K562 treated with DMSO at 1 percent for 48 hours (cell line): ENCODE results near the gene WNT16. TPM values are rescaled to one million over a fixed set of nuclear protein-coding genes. Genes with fewer than 3 reads are reported as not detected.

Source experiments
- total RNA-seq: library from RNA; unstranded; fragments of 300-600 nt; gene quantifications from 2 replicates; pipeline ENCODE4 v1.2.3, GENCODE V29; 2022; ENCODE audit warnings: low replicate concordance; ENCODE audit errors: extremely low read depth

Gene WNT16
- total RNA-seq = not detected in 2 replicates

DNA sequence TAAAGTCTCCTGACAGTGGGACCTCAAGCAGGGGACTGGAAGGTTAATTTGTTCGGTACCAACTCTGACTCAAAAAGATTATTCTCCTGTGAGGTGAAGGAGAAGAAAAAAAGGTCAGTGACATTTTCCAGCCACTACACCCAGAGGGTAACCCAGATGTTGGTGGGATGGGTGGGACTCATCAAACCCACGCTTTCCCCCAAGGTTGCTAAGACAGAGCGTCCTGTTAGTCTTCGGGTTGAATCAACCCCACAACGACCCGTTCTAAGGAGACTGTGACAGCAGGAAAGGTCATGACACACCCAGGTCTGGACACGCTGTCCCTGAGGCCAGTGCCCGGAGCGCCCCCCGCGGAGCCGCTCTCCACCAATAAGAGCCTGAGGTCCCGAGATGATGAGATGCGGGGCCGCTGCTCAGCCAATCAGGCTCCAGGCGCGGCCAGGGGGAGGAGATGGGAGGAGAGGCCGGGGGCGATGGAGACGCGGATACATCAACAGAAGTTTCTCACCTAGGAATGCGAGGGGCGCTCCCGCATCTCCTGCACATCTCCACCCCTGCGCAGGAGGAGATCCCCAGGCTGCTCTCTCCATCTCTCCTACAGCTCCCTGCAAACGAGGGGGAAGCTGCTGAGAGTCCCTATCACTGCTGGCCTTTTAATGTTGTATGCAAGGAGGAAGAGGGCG is at the start of gene WNT16:
Gene WNT16 (plus strand): TSS at position 493 of the 683 bp plus-strand sequence. CDS start 293 bp downstream, outside the sequence.

Other genes starting within 250 kb of the WNT16 start
- gene FAM3C, start 67.3 kb downstream of the WNT16 start, total RNA-seq = not detected in 2 replicates